ENCODE results near the gene CEP131. TPM values are rescaled to one million over a fixed set of nuclear protein-coding genes. Genes with fewer than 3 reads are reported as not detected.

Gene CEP131
- total and polyA plus RNA-seq, 7 experiments from 2014 or later, result 2.7 to 13.0 (median 9.7) TPM

GRCh38 chr17:81210868-81211267, 11.9 kb downstream of the CEP131 start:
- ChIA-PET CTCF (interaction anchor here (0.6 kb wide), 1 partner anchor 39 kb away, joined by 3 read pairs; no protein-coding TSS in a partner anchor), POLR2A (no interaction called here)
- Mint-ChIP-seq H3K4me1 (peaks cover 0 to 4% (median 0%) of the 10 kb centered on the region in 7 donors), H3K4me3 (no peak overlapping the region), H3K9me3 (no peaks in the 10 kb centered on the region), H3K36me3 (no peaks in the 10 kb centered on the region), H3K27ac (peak overlapping the region in 1 of 9 donors; percentile 59), H3K27me3 (no peaks in the 10 kb centered on the region)
- ATAC-seq, result no peak
- Histone ChIP-seq H3K4me1 (ENCODE audit: control insufficient read depth in 2 of 2, insufficient read depth in 2 of 2, low read length in 2 of 2) (no peaks in the 10 kb centered on the region), H3K27me3 (ENCODE audit: control insufficient read depth in 2 of 2, insufficient read depth in 2 of 2, low read length in 2 of 2) (no peaks in the 10 kb centered on the region), H3K27ac (ENCODE audit: low read depth, low read length) (no peak overlapping the region), H3K4me3 (ENCODE audit: low read length) (no peak overlapping the region), H3K36me3 (ENCODE audit: control insufficient read depth in 2 of 3, insufficient read depth in 3 of 3, low read length in 3 of 3) (peaks cover 0 to 9% (median 0%) of the 10 kb centered on the region in 3 experiments), H3K9me3 (ENCODE audit: control insufficient read depth in 2 of 3, low read length in 3 of 3) (no peaks in the 10 kb centered on the region)
- intact Hi-C loops (cut with micrococcal nuclease), result no loop called here
- DNase-seq, result no peak

- no peak overlapping the region for H3K27ac Mint-ChIP-seq
- POLR2A ChIA-PET, result no interaction called here
- H3K36me3 Mint-ChIP-seq, result no peaks in the 10 kb centered on the region
Measured at GRCh38 chr17:81210466-81210865, 12.3 kb downstream of the CEP131 start.

GRCh38 chr17:81209141-81209540, 13.6 kb downstream of the CEP131 start:
- H3K36me3 ChIP-seq (ENCODE audit: control insufficient read depth in 2 of 3, insufficient read depth in 3 of 3, low read length in 3 of 3), result peaks cover 0 to 9% (median 0%) of the 10 kb centered on the region in 3 experiments
- Mint-ChIP-seq H3K27ac (no peak overlapping the region), H3K4me1 (peaks cover 0 to 4% (median 0%) of the 10 kb centered on the region in 7 donors), H3K27me3 (no peaks in the 10 kb centered on the region), H3K36me3 (no peaks in the 10 kb centered on the region), H3K4me3 (no peak overlapping the region), H3K9me3 (no peaks in the 10 kb centered on the region)
- CTCF ChIA-PET, result no interaction called here
- no peak for DNase-seq
- no peak overlapping the region for H3K27ac ChIP-seq (ENCODE audit: low read depth, low read length)
- no peaks in the 10 kb centered on the region for H3K4me1 ChIP-seq (ENCODE audit: control insufficient read depth in 2 of 2, insufficient read depth in 2 of 2, low read length in 2 of 2)
- intact Hi-C loops (cut with micrococcal nuclease), result no loop called here
- POLR2A ChIA-PET, result no interaction called here
- no peak for ATAC-seq
- H3K9me3 ChIP-seq (ENCODE audit: control insufficient read depth in 2 of 3, low read length in 3 of 3), result no peaks in the 10 kb centered on the region
- no peak overlapping the region for H3K4me3 ChIP-seq (ENCODE audit: low read length)
- H3K27me3 ChIP-seq (ENCODE audit: control insufficient read depth in 2 of 2, insufficient read depth in 2 of 2, low read length in 2 of 2), result no peaks in the 10 kb centered on the region

More at GRCh38 chr17:81210466-81210865, 12.3 kb downstream of the CEP131 start:
- H3K4me3 ChIP-seq (ENCODE audit: low read length), result no peak overlapping the region
- H3K27me3 Mint-ChIP-seq, result no peaks in the 10 kb centered on the region
- H3K4me3 Mint-ChIP-seq, result no peak overlapping the region
- H3K27ac ChIP-seq (ENCODE audit: low read depth, low read length), result no peak overlapping the region
- peaks cover 0 to 4% (median 0%) of the 10 kb centered on the region in 7 donors for H3K4me1 Mint-ChIP-seq
- ATAC-seq, result no peak
- CTCF ChIA-PET, result interaction anchor here (0.6 kb wide), 1 partner anchor 40 kb away, joined by 3 read pairs; no protein-coding TSS in a partner anchor
- no peaks in the 10 kb centered on the region for H3K4me1 ChIP-seq (ENCODE audit: control insufficient read depth in 2 of 2, insufficient read depth in 2 of 2, low read length in 2 of 2)
- intact Hi-C loops (cut with micrococcal nuclease), result no loop called here
- DNase-seq, result no peak
- H3K9me3 Mint-ChIP-seq, result no peaks in the 10 kb centered on the region
- no peaks in the 10 kb centered on the region for H3K9me3 ChIP-seq (ENCODE audit: control insufficient read depth in 2 of 3, low read length in 3 of 3)
- H3K36me3 ChIP-seq (ENCODE audit: control insufficient read depth in 2 of 3, insufficient read depth in 3 of 3, low read length in 3 of 3), result peaks cover 0 to 9% (median 0%) of the 10 kb centered on the region in 3 experiments
- H3K27me3 ChIP-seq (ENCODE audit: control insufficient read depth in 2 of 2, insufficient read depth in 2 of 2, low read length in 2 of 2), result no peaks in the 10 kb centered on the region

- POLR2A ChIA-PET, result no interaction called here
- H3K36me3 Mint-ChIP-seq, result no peaks in the 10 kb centered on the region
- ATAC-seq (no peak), DNase-seq (no peak)
- H3K4me1 Mint-ChIP-seq, result peaks cover 0 to 4% (median 0%) of the 10 kb centered on the region in 7 donors
- no peak overlapping the region for H3K27ac ChIP-seq (ENCODE audit: low read depth, low read length)
- no peaks in the 10 kb centered on the region for H3K27me3 Mint-ChIP-seq
- H3K4me3 ChIP-seq (ENCODE audit: low read length), result no peak overlapping the region
- no peak overlapping the region for H3K4me3 Mint-ChIP-seq
- H3K27me3 ChIP-seq (ENCODE audit: control insufficient read depth in 2 of 2, insufficient read depth in 2 of 2, low read length in 2 of 2), result no peaks in the 10 kb centered on the region
- H3K27ac Mint-ChIP-seq, result no peak overlapping the region
- intact Hi-C loops (cut with micrococcal nuclease), result no loop called here
- H3K9me3 Mint-ChIP-seq, result no peaks in the 10 kb centered on the region
- no peaks in the 10 kb centered on the region for H3K4me1 ChIP-seq (ENCODE audit: control insufficient read depth in 2 of 2, insufficient read depth in 2 of 2, low read length in 2 of 2)
- H3K36me3 ChIP-seq (ENCODE audit: control insufficient read depth in 2 of 3, insufficient read depth in 3 of 3, low read length in 3 of 3), result peaks cover 0 to 10% (median 0%) of the 10 kb centered on the region in 3 experiments
- CTCF ChIA-PET, result no interaction called here
- no peaks in the 10 kb centered on the region for H3K9me3 ChIP-seq (ENCODE audit: control insufficient read depth in 2 of 3, low read length in 3 of 3)
Measured at GRCh38 chr17:81208651-81209050, 14.1 kb downstream of the CEP131 start.

- H3K27me3 Mint-ChIP-seq, result no peaks in the 10 kb centered on the region
- no peaks in the 10 kb centered on the region for H3K27me3 ChIP-seq (ENCODE audit: control insufficient read depth in 2 of 2, insufficient read depth in 2 of 2, low read length in 2 of 2)
- intact Hi-C loops (cut with micrococcal nuclease), result no loop called here
- H3K4me1 Mint-ChIP-seq, result peaks cover 0 to 4% (median 0%) of the 10 kb centered on the region in 7 donors
- H3K4me3 Mint-ChIP-seq, result no peak overlapping the region
- no peaks in the 10 kb centered on the region for H3K4me1 ChIP-seq (ENCODE audit: control insufficient read depth in 2 of 2, insufficient read depth in 2 of 2, low read length in 2 of 2)
- ATAC-seq (no peak), DNase-seq (no peak)
- H3K27ac ChIP-seq (ENCODE audit: low read depth, low read length), result no peak overlapping the region
- POLR2A ChIA-PET, result interaction anchor here (1.2 kb wide), 1 partner anchor 18 kb away, joined by 4 read pairs; no protein-coding TSS in a partner anchor
- no peak overlapping the region for H3K4me3 ChIP-seq (ENCODE audit: low read length)
- no peaks in the 10 kb centered on the region for H3K9me3 ChIP-seq (ENCODE audit: control insufficient read depth in 2 of 3, low read length in 3 of 3)
- peaks cover 0 to 17% (median 0%) of the 10 kb centered on the region in 3 experiments for H3K36me3 ChIP-seq (ENCODE audit: control insufficient read depth in 2 of 3, insufficient read depth in 3 of 3, low read length in 3 of 3)
- CTCF ChIA-PET, result interaction anchor here (0.7 kb wide), 1 partner anchor 1340 kb away, joined by 3 read pairs; no protein-coding TSS in a partner anchor
- H3K36me3 Mint-ChIP-seq, result no peaks in the 10 kb centered on the region
- H3K9me3 Mint-ChIP-seq, result no peaks in the 10 kb centered on the region
- peak overlapping the region in 1 of 9 donors; percentile 14 for H3K27ac Mint-ChIP-seq
Measured at GRCh38 chr17:81207610-81208581, 14.9 kb downstream of the CEP131 start.

GRCh38 chr17:81206657-81207056, 16.1 kb downstream of the CEP131 start:
- H3K9me3 Mint-ChIP-seq, result no peaks in the 10 kb centered on the region
- H3K4me3 Mint-ChIP-seq, result no peak overlapping the region
- ChIA-PET CTCF (no interaction called here), POLR2A (interaction anchor here (1.2 kb wide), 1 partner anchor 19 kb away, joined by 4 read pairs; no protein-coding TSS in a partner anchor)
- H3K4me3 ChIP-seq (ENCODE audit: low read length), result no peak overlapping the region
- H3K9me3 ChIP-seq (ENCODE audit: control insufficient read depth in 2 of 3, low read length in 3 of 3), result no peaks in the 10 kb centered on the region
- ATAC-seq, result no peak
- H3K27me3 Mint-ChIP-seq, result no peaks in the 10 kb centered on the region
- H3K4me1 ChIP-seq (ENCODE audit: control insufficient read depth in 2 of 2, insufficient read depth in 2 of 2, low read length in 2 of 2), result no peaks in the 10 kb centered on the region
- no peaks in the 10 kb centered on the region for H3K36me3 Mint-ChIP-seq
- H3K27ac ChIP-seq (ENCODE audit: low read depth, low read length), result no peak overlapping the region
- DNase-seq, result no peak
- peaks cover 0 to 3% (median 0%) of the 10 kb centered on the region in 7 donors for H3K4me1 Mint-ChIP-seq
- H3K27ac Mint-ChIP-seq, result no peak overlapping the region
- H3K36me3 ChIP-seq (ENCODE audit: control insufficient read depth in 2 of 3, insufficient read depth in 3 of 3, low read length in 3 of 3), result peaks cover 0 to 17% (median 0%) of the 10 kb centered on the region in 3 experiments
- H3K27me3 ChIP-seq (ENCODE audit: control insufficient read depth in 2 of 2, insufficient read depth in 2 of 2, low read length in 2 of 2), result no peaks in the 10 kb centered on the region
- intact Hi-C loops (cut with micrococcal nuclease), result no loop called here
